Peyer's patch (tissue), 4 donors: Measurements from ENCODE around the gene RALB.

Experiments
- CTCF ChIP-seq, 6 experiments: fragments of 450-650 bp in 4 of 6; fragments of 200-600 bp in 2 of 6; sonication (generic) in 1 of 6; IDR thresholded peaks; one replicate each; pipeline ENCODE4 v1.5.1; 2017 to 2019; ENCODE audit warnings: antibody characterized with exemption in 6 of 6, mild to moderate bottlenecking in 3 of 6, moderate library complexity in 1 of 6
- POLR2A ChIP-seq, 2 donors: fragments of 450-650 bp; IDR thresholded peaks; one replicate each; pipeline ENCODE4 v1.5.1; 2017; ENCODE audit warnings: antibody characterized with exemption in 2 of 2, mild to moderate bottlenecking in 2 of 2, moderate library complexity in 2 of 2

GRCh38 chr2:120312860-120313694, 60.4 kb downstream of the RALB start:
- TF ChIP-seq CTCF (IDR thresholded peaks at IDR 0.05) (peak; percentile 58 to 88 (median 86)), POLR2A (IDR thresholded peaks at IDR 0.05) (no peak)
